ENCODE data around the gene MALL. TPM values are rescaled to one million over a fixed set of nuclear protein-coding genes. Genes with fewer than 3 reads are reported as not detected.
"Not testable (repeated sequence)": the region's sequence is repeated elsewhere in the genome, so short reads cannot be mapped to it uniquely, and the experiment has no call there.

The MALL gene
- total RNA-seq, 1 experiment from 2014 or later, result 1.5 TPM

GRCh38 chr2:110059009-110059693, 56.5 kb downstream of the MALL start:
- in situ Hi-C loops (cut with HindIII; ENCODE audit: low sequenced_read_pairs); DNase-seq (ENCODE audit: low spot score): not testable (repeated sequence)

DNA sequence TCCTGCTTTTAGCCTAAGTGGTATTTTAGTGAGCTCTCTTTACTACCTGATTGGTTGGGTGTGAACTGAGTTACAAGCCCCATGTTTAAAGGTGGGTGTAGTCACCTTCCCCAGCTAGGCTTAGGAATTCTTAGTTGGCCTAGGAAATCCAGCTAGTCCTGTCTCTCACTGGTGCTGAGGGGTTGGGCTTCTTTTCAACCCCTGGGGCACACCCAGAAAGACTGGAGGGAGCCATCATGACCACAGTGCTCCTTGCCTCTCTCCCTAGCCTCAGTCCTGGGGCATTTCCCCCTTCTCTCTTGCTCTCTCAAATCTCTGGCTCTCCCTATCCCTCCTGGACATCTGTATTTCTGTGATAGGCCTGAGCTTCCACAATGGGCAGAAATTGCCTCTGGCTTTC, 57.6 kb downstream of the MALL start:
- in situ Hi-C loops (cut with HindIII; ENCODE audit: low sequenced_read_pairs); DNase-seq (ENCODE audit: low spot score): not testable (repeated sequence)

GRCh38 chr2:110055819-110056408, 59.7 kb downstream of the MALL start:
- DNase-seq (ENCODE audit: low spot score); in situ Hi-C loops (cut with HindIII; ENCODE audit: low sequenced_read_pairs): not testable (repeated sequence)

GRCh38 chr2:110054521-110055407, 60.9 kb downstream of the MALL start:
- in situ Hi-C loops (cut with HindIII; ENCODE audit: low sequenced_read_pairs), result not testable (repeated sequence)
- peak; percentile 9 for DNase-seq (ENCODE audit: low spot score)

DNA sequence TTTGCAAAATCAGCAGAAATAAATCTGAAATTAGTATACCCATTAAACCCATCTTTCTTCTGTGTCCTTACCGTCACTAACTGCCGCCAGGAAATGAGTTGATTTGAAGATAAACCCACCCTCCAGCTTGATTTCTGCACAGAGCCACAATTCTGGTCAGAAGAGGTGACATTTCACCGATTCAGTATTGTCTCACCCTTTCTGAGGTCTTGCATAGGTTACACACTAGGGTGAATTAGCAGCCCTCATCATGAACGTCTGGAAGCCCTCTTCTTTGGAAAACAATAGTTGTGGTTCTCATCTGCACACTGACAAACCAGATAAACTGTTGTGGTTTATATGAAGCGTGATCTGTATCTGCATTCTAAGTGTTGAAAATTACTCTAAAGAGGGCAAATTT, 61.9 kb downstream of the MALL start:
- DNase-seq (ENCODE audit: low spot score); in situ Hi-C loops (cut with HindIII; ENCODE audit: low sequenced_read_pairs): not testable (repeated sequence)

DNA sequence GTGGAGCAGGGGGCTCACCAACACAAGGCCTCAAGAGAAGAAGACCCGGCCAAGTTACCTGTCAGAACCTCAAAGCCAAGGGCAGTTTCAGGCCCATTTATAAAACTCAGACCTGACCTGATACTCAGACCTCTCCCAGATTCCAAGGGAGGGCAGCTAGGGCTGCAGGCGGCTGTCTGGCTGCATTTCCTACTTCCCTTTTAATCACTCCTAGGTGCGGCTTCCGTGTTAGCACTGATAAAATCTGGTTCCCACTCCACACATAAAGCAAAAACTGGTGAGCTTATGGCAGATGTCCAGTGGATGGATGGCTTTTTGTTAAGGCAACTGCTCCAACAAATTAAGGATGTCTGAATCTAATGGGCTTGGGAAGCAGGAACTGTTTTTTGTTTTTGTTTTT, 63.5 kb downstream of the MALL start:
- in situ Hi-C loops (cut with HindIII; ENCODE audit: low sequenced_read_pairs); DNase-seq (ENCODE audit: low spot score): not testable (repeated sequence)

GRCh38 chr2:110050222-110050621, 65.4 kb downstream of the MALL start:
- in situ Hi-C loops (cut with HindIII; ENCODE audit: low sequenced_read_pairs); DNase-seq (ENCODE audit: low spot score): not testable (repeated sequence)

GRCh38 chr2:110049769-110050168, 65.9 kb downstream of the MALL start:
- DNase-seq (ENCODE audit: low spot score); in situ Hi-C loops (cut with HindIII; ENCODE audit: low sequenced_read_pairs): not testable (repeated sequence)

GRCh38 chr2:110048255-110049197, 67.1 kb downstream of the MALL start:
- in situ Hi-C loops (cut with HindIII; ENCODE audit: low sequenced_read_pairs), result not testable (repeated sequence)

GRCh38 chr2:110047225-110047624, 68.4 kb downstream of the MALL start:
- in situ Hi-C loops (cut with HindIII; ENCODE audit: low sequenced_read_pairs), result not testable (repeated sequence)

More at GRCh38 chr2:110048255-110049197, 67.1 kb downstream of the MALL start:
- DNase-seq (ENCODE audit: low spot score), result not testable (repeated sequence)

GRCh38 chr2:110041941-110042660, 73.5 kb downstream of the MALL start:
- in situ Hi-C loops (cut with HindIII; ENCODE audit: low sequenced_read_pairs), result not testable (repeated sequence)

More at GRCh38 chr2:110047225-110047624, 68.4 kb downstream of the MALL start:
- DNase-seq (ENCODE audit: low spot score), result not testable (repeated sequence)

DNA sequence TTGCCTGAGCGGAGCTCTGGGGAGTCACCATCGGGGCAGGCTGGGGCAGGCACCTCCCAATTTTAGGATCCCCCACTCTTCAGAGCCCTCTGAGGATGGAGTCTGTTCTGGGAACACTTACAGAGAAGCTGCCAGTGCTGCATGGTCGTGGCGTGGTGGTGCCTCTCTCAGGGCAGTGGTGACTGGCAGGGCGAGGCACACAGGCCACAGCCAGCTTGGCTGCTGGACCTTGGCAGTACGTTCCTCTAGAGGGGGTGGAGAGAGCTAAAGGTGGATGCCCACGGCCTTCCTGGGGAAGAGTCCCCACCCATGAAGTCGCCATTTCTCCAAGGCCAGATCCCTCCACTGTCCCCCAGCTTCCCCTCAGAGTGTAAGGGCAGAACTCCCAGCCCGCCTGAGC, 78.3 kb downstream of the MALL start:
- DNase-seq (ENCODE audit: low spot score); in situ Hi-C loops (cut with HindIII; ENCODE audit: low sequenced_read_pairs): not testable (repeated sequence)

More at GRCh38 chr2:110041941-110042660, 73.5 kb downstream of the MALL start:
- DNase-seq (ENCODE audit: low spot score), result not testable (repeated sequence)

- in situ Hi-C loops (cut with HindIII; ENCODE audit: low sequenced_read_pairs); DNase-seq (ENCODE audit: low spot score): not testable (repeated sequence)
These were observed 80.2 kb downstream of the MALL start for GRCh38 chr2:110035384-110035783.

- in situ Hi-C loops (cut with HindIII; ENCODE audit: low sequenced_read_pairs); DNase-seq (ENCODE audit: low spot score): not testable (repeated sequence)
These were observed 80.7 kb downstream of the MALL start for GRCh38 chr2:110034935-110035334.
